ENCODE data around the gene CTTN. TPM values are rescaled to one million over a fixed set of nuclear protein-coding genes. Genes with fewer than 3 reads are reported as not detected.

The CTTN gene
- total and polyA plus RNA-seq, 10 of the 15 experiments (the other 5 are each of a cell fraction or from before 2014, with no cell fraction given), result 1.1 to 37.8 (median 11.8) TPM

- ChIA-PET POLR2A (no interaction called here), CTCF (no interaction called here), SMC1A (ENCODE audit: uncharacterized antibody, unreplicated experiment) (no interaction called here), RAD21 (ENCODE audit: unreplicated experiment) (no interaction called here)
- ATAC-seq (no peak), DNase-seq (ENCODE audit: low read depth, low spot score) (no peak), FAIRE-seq (no peak)
- Histone ChIP-seq H3K4me3 (no peak overlapping the region), H3K9me3 (replicated peaks; ENCODE audit: control insufficient read depth, insufficient read depth, low read length) (no peaks in the 10 kb centered on the region), H2AFZ (ENCODE audit: control insufficient read depth, low read depth, low read length) (no peak overlapping the region), H3K27me3 (replicated peaks in 1 of 2; ENCODE audit: control insufficient read depth in 2 of 2, insufficient read depth in 2 of 2, low read length in 1 of 2) (no peaks in the 10 kb centered on the region), H3K79me2 (ENCODE audit: control insufficient read depth, insufficient read depth, low read length) (no peaks in the 10 kb centered on the region), H4K20me1 (ENCODE audit: control insufficient read depth, insufficient read depth) (no peaks in the 10 kb centered on the region), H3K36me3 (ENCODE audit: control insufficient read depth in 2 of 2, insufficient read depth in 2 of 2, low read length in 1 of 2) (no peaks in the 10 kb centered on the region; a peak in 1 of 4 replicates), H3K27ac (ENCODE audit: control insufficient read depth, insufficient read depth) (no peak overlapping the region), H3K4me1 (ENCODE audit: control insufficient read depth, insufficient read depth, low read length) (no peaks in the 10 kb centered on the region), H3K4me2 (ENCODE audit: control insufficient read depth, insufficient read depth) (no peak overlapping the region), H3K9ac (ENCODE audit: control insufficient read depth, insufficient read depth, low read length) (no peak overlapping the region)
- in situ Hi-C loops (cut with MboI), result no loop called here
- no peak for TF ChIP-seq RELA (IDR thresholded peaks at IDR 0.05; ENCODE audit: borderline replicate concordance, partially characterized antibody)
- intact Hi-C loops (cut with micrococcal nuclease; ENCODE audit: unreplicated experiment), result no loop called here
- WGBS (ENCODE audit: insufficient coverage, insufficient replicate concordance, low lambda C conversion rate, missing lambda C conversion rate), result 83% methylated on average over 10 of the region's 10 CpGs
- no TSS peak for BruUV-seq (replicated peaks)
Measured at GRCh38 chr11:70413151-70413550, 14.8 kb downstream of the CTTN start.

GRCh38 chr11:70414341-70415100 is 16.2 kb downstream of the CTTN start:
- no peak for FAIRE-seq
- no peak overlapping the region for H3K27ac ChIP-seq (ENCODE audit: control insufficient read depth, insufficient read depth)
- in situ Hi-C loops (cut with MboI), result no loop called here
- CTCF ChIA-PET, result no interaction called here
- 89% methylated on average over 26 of the region's 28 CpGs for WGBS (ENCODE audit: insufficient coverage, insufficient replicate concordance, low lambda C conversion rate, missing lambda C conversion rate)
- no peak for DNase-seq (ENCODE audit: low read depth, low spot score)
- H3K4me2 ChIP-seq (ENCODE audit: control insufficient read depth, insufficient read depth), result no peak overlapping the region
- no peaks in the 10 kb centered on the region for H3K4me1 ChIP-seq (ENCODE audit: control insufficient read depth, insufficient read depth, low read length)
- no peak overlapping the region for H3K4me3 ChIP-seq
- H3K9ac ChIP-seq (ENCODE audit: control insufficient read depth, insufficient read depth, low read length), result no peak overlapping the region
- no peaks in the 10 kb centered on the region for H3K9me3 ChIP-seq (replicated peaks; ENCODE audit: control insufficient read depth, insufficient read depth, low read length)
- no peaks in the 10 kb centered on the region; a peak in 1 of 4 replicates for H3K36me3 ChIP-seq (ENCODE audit: control insufficient read depth in 2 of 2, insufficient read depth in 2 of 2, low read length in 1 of 2)
- no peaks in the 10 kb centered on the region for H3K79me2 ChIP-seq (ENCODE audit: control insufficient read depth, insufficient read depth, low read length)
- no peaks in the 10 kb centered on the region for H4K20me1 ChIP-seq (ENCODE audit: control insufficient read depth, insufficient read depth)
- ATAC-seq, result no peak
- SMC1A ChIA-PET (ENCODE audit: uncharacterized antibody, unreplicated experiment), result no interaction called here
- BruUV-seq (replicated peaks), result no TSS peak
- POLR2A ChIA-PET, result no interaction called here
- RAD21 ChIA-PET (ENCODE audit: unreplicated experiment), result no interaction called here
- no peak overlapping the region for H2AFZ ChIP-seq (ENCODE audit: control insufficient read depth, low read depth, low read length)
- no peaks in the 10 kb centered on the region for H3K27me3 ChIP-seq (replicated peaks in 1 of 2; ENCODE audit: control insufficient read depth in 2 of 2, insufficient read depth in 2 of 2, low read length in 1 of 2)
- intact Hi-C loops (cut with micrococcal nuclease; ENCODE audit: unreplicated experiment), result no loop called here
- TF ChIP-seq IRF5 (IDR thresholded peaks at IDR 0.05; ENCODE audit: borderline replicate concordance) (no peak), TBL1XR1 (IDR thresholded peaks at IDR 0.05; ENCODE audit: low read depth, low read length) (no peak), TAF1 (IDR thresholded peaks at IDR 0.05; ENCODE audit: borderline replicate concordance, low read depth, low read length) (no peak), SMC3 (IDR thresholded peaks at IDR 0.05; ENCODE audit: borderline replicate concordance, low read length) (no peak), ZBTB33 (IDR thresholded peaks at IDR 0.05) (no peak), E2F8 (IDR thresholded peaks at IDR 0.05; ENCODE audit: low read depth, partially characterized antibody) (no peak), NR2C2 (IDR thresholded peaks at IDR 0.05; ENCODE audit: borderline replicate concordance, control insufficient read depth, insufficient read length, low read depth) (no peak), CBFB (IDR thresholded peaks at IDR 0.05; ENCODE audit: low read depth) (no peak)
